Trophoblast cell (in vitro differentiated cells and primary cell): ENCODE data around the gene OR6Q1.

Experiments used
- DNase-seq, 2 donors: peaks; one replicate each; pipeline ENCODE4 v3.0.0-alpha.2; 2016
- H2AFZ ChIP-seq: 2 replicates; pipeline ENCODE4 v1.6.1; 2013; ENCODE audit warnings: low read length, moderate library complexity, mild to moderate bottlenecking; ENCODE audit not compliant: insufficient read depth, poor library complexity
- H2AK5ac ChIP-seq: 2 replicates; pipeline ENCODE4 v1.6.1; 2013; ENCODE audit warnings: mild to moderate bottlenecking, low read length
- H2BK120ac ChIP-seq: 2 replicates; pipeline ENCODE4 v1.6.1; 2013; ENCODE audit warnings: low read length, mild to moderate bottlenecking, moderate library complexity; ENCODE audit not compliant: insufficient read depth, poor library complexity
- H2BK12ac ChIP-seq: 2 replicates; pipeline ENCODE4 v1.6.1; 2013; ENCODE audit warnings: mild to moderate bottlenecking, low read length, moderate library complexity
- H2BK5ac ChIP-seq: 2 replicates; pipeline ENCODE4 v1.6.1; 2013; ENCODE audit warnings: low read length, low read depth, moderate library complexity, mild to moderate bottlenecking; ENCODE audit not compliant: poor library complexity
- H3K14ac ChIP-seq: 2 replicates; pipeline ENCODE4 v1.6.1; 2013; ENCODE audit warnings: mild to moderate bottlenecking, low read length
- H3K18ac ChIP-seq: 2 replicates; pipeline ENCODE4 v1.6.1; 2013; ENCODE audit warnings: mild to moderate bottlenecking, low read length
- H3K23ac ChIP-seq: 2 replicates; pipeline ENCODE4 v1.6.1; 2013; ENCODE audit warnings: low read length
- H3K27ac ChIP-seq: 2 replicates; pipeline ENCODE4 v1.5.1; 2013; ENCODE audit warnings: low read depth, mild to moderate bottlenecking, inconsistent platforms, low read length, moderate library complexity
- H3K27me3 ChIP-seq: 2 replicates; pipeline ENCODE4 v1.6.1; 2013; ENCODE audit warnings: inconsistent platforms, mild to moderate bottlenecking, low read length, moderate library complexity; ENCODE audit not compliant: insufficient read depth
- H3K36me3 ChIP-seq, 2 experiments: 1 replicate in 1 of 2; 2 replicates in 1 of 2; pipeline ENCODE4 v1.6.1; 2013; ENCODE audit warnings: low read length in 2 of 2, mild to moderate bottlenecking in 2 of 2, moderate library complexity in 1 of 2; ENCODE audit not compliant: insufficient read depth in 2 of 2, control insufficient read depth in 1 of 2
- H3K4ac ChIP-seq: 2 replicates; pipeline ENCODE4 v1.6.1; 2013; ENCODE audit warnings: low read depth, mild to moderate bottlenecking, low read length, moderate library complexity
- H3K4me1 ChIP-seq, 2 experiments: 1 replicate in 1 of 2; 2 replicates in 1 of 2; pipeline ENCODE4 v1.6.1; 2013; ENCODE audit warnings: low read length in 2 of 2, mild to moderate bottlenecking in 2 of 2, moderate library complexity in 1 of 2; ENCODE audit not compliant: insufficient read depth in 2 of 2, control insufficient read depth in 1 of 2
- H3K4me2 ChIP-seq: 2 replicates; pipeline ENCODE4 v1.6.1; 2013; ENCODE audit warnings: inconsistent platforms, mild to moderate bottlenecking, low read length, moderate library complexity
- H3K4me3 ChIP-seq: 2 replicates; pipeline ENCODE4 v1.5.1; 2013; ENCODE audit warnings: mild to moderate bottlenecking, low read depth, low read length, inconsistent platforms
- H3K79me1 ChIP-seq: one replicate; pipeline ENCODE4 v1.6.1; 2013; ENCODE audit warnings: low read length
- H3K79me2 ChIP-seq: 2 replicates; pipeline ENCODE4 v1.6.1; 2013; ENCODE audit warnings: low read length, mild to moderate bottlenecking; ENCODE audit not compliant: control insufficient read depth, insufficient read depth, poor library complexity
- H3K9ac ChIP-seq: 2 replicates; pipeline ENCODE4 v1.6.1; 2013; ENCODE audit warnings: mild to moderate bottlenecking, low read length
- H3K9me3 ChIP-seq: 2 replicates; pipeline ENCODE4 v1.6.1; 2013; ENCODE audit warnings: low read depth, mild to moderate bottlenecking, control low read depth, inconsistent platforms, low read length; ENCODE audit not compliant: insufficient read depth
- H4K12ac ChIP-seq: 2 replicates; pipeline ENCODE4 v1.6.1; 2013; ENCODE audit warnings: low read depth, mild to moderate bottlenecking, low read length, moderate library complexity
- H4K8ac ChIP-seq: 2 replicates; pipeline ENCODE4 v1.6.1; 2013; ENCODE audit warnings: low read depth, mild to moderate bottlenecking, low read length, moderate library complexity
- H4K91ac ChIP-seq: one replicate; pipeline ENCODE4 v1.6.1; 2013; ENCODE audit warnings: low read depth, mild to moderate bottlenecking, low read length, moderate library complexity
- WGBS: extraction: QIAGEN DNeasy Blood & Tissue Kit; methylation state at CpG from one replicate; pipeline ENCODE4 v1.1.7; 2013; ENCODE audit warnings: missing lambda C conversion rate; ENCODE audit not compliant: insufficient read length, insufficient coverage; ENCODE audit errors: extremely low coverage; 5-methylcytosine and 5-hydroxymethylcytosine counted together

The OR6Q1 gene

DNA sequence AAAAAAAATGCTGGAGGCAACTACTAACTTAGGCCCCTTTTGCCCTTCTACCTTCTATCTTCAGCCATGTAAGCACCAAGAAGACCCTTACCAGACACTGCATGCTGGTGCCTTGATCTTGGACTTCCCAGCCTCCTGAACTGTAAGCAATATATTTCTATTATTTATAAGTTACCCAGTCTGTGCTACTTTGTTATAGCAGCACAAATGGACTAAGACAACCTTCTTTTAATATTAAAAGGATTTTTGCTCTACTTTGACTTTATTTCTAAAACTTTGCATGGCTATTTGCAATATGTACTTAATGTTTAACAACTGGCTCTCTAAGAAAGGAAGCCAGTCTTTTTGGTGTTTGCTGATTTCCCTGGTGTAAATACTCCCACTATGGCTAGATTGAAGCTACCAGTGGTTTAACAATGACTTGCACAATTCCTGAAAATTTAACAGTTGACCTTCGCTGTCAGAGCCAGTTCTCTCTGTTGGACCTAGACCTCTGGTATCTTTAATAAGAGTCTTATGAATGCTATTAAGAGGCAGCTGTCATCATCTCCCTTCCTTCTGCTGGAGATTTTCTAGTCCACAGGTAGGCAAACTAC lies 25.2 kb downstream of the OR6Q1 start:
- Histone ChIP-seq H3K23ac (no peak overlapping the region), H4K8ac (no peak overlapping the region), H3K36me3 (no peaks in the 10 kb centered on the region), H4K12ac (no peak overlapping the region), H4K91ac (no peak overlapping the region), H2BK5ac (no peak overlapping the region), H3K18ac (no peak overlapping the region), H3K27ac (no peak overlapping the region), H2AFZ (no peak overlapping the region), H3K9ac (no peak overlapping the region), H3K9me3 (no peaks in the 10 kb centered on the region), H2AK5ac (no peak overlapping the region), H2BK12ac (no peak overlapping the region), H3K79me2 (peaks cover 2% of the 10 kb centered on the region), H2BK120ac (no peak overlapping the region), H3K79me1 (peaks cover 5% of the 10 kb centered on the region), H3K27me3 (no peaks in the 10 kb centered on the region), H3K4ac (no peak overlapping the region), H3K14ac (no peak overlapping the region), H3K4me1 (peaks cover 7 to 11% of the 10 kb centered on the region in 2 experiments), H3K4me2 (no peak overlapping the region), H3K4me3 (no peak overlapping the region)
- no peak for DNase-seq
- no CpG with 5 or more reads among the region's 1 CpG for WGBS

DNA sequence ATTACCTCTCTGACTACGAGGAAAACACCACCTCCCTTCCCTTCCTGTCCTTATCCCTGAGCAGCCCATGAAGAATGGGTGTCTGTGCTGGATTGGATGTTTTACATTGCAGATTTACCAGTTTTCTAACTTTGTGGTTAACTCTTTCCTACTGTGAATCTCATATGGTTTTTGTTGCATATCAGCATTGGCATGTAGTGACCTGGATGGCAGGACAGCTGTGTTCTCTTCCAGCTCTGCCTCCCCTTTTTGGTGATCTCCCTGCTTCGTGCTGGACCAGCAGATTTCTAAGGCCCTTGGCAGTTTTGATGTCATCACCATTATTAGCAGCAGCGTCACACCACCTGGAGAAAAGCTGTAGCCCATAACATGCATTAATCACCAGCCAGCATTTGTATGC lies 26.7 kb downstream of the OR6Q1 start:
- H3K27ac ChIP-seq = no peak overlapping the region
- no peak overlapping the region for H4K8ac ChIP-seq
- H3K9ac ChIP-seq = no peak overlapping the region
- H3K4me2 ChIP-seq = no peak overlapping the region
- peaks cover 7 to 11% of the 10 kb centered on the region in 2 experiments for H3K4me1 ChIP-seq
- no peak overlapping the region for H2BK12ac ChIP-seq
- no peak overlapping the region for H3K14ac ChIP-seq
- H3K4me3 ChIP-seq = no peak overlapping the region
- H2BK5ac ChIP-seq = no peak overlapping the region
- H3K27me3 ChIP-seq = no peaks in the 10 kb centered on the region
- no peak overlapping the region for H2BK120ac ChIP-seq
- no peak overlapping the region for H4K91ac ChIP-seq
- peaks cover 5% of the 10 kb centered on the region for H3K79me1 ChIP-seq
- H3K9me3 ChIP-seq = no peaks in the 10 kb centered on the region
- no peak overlapping the region for H2AFZ ChIP-seq
- no peak overlapping the region for H4K12ac ChIP-seq
- no peak overlapping the region for H3K23ac ChIP-seq
- H3K4ac ChIP-seq = no peak overlapping the region
- peaks cover 2% of the 10 kb centered on the region for H3K79me2 ChIP-seq
- no peak overlapping the region for H2AK5ac ChIP-seq
- peak; percentile 93 to 94 for DNase-seq
- H3K18ac ChIP-seq = no peak overlapping the region
- H3K36me3 ChIP-seq = no peaks in the 10 kb centered on the region
- no CpG with 5 or more reads among the region's 3 CpGs for WGBS

DNA sequence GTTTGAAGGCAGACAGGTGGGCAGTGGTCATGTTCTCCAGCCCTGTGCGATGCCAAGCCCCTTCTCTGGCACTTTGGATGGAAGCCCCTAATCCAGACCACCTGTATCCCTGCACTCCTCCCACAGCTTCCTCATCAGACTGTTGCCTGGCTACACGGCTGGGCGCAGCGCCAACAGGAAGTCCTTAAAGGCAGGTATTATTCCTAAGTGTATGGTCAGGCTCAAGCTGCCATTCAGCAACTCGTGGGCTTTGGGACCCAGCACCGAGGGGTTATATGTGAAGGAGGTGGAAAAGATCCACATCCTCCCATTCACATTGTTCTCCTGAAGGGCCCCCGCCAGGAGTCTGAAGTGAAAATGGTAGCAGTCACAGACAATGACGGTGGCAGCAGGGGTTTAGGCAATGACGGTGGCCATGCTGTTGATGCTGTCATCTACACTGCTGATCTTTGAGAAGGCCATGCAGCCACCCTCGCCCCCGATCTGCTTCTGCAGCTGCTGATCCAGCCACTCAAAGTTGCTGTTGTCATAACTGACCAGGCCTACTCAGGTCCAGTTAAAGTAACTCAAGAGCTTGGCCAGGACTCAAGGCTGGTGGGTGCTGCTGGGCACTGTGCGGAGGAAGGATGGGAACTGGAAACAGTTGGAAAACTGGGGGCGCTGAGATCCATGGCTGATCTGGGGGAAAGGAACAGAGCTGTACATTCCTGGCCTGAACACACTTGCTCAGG lies 27.7 kb downstream of the OR6Q1 start:
- H3K4me1 ChIP-seq = peaks cover 7 to 11% of the 10 kb centered on the region in 2 experiments
- peaks cover 5% of the 10 kb centered on the region for H3K79me1 ChIP-seq
- H3K27ac ChIP-seq = peak overlapping the region; percentile 29
- peak overlapping the region; percentile 36 for H3K18ac ChIP-seq
- H4K12ac ChIP-seq = peak overlapping the region; percentile 6
- no peak overlapping the region for H3K9ac ChIP-seq
- DNase-seq = no peak
- no peaks in the 10 kb centered on the region for H3K36me3 ChIP-seq
- peaks cover 2% of the 10 kb centered on the region for H3K79me2 ChIP-seq
- no peak overlapping the region for H3K4me2 ChIP-seq
- H3K4me3 ChIP-seq = no peak overlapping the region
- no peak overlapping the region for H3K23ac ChIP-seq
- peak overlapping the region; percentile 28 for H3K4ac ChIP-seq
- peak overlapping the region; percentile 83 for H4K91ac ChIP-seq
- H3K9me3 ChIP-seq = no peaks in the 10 kb centered on the region
- peak overlapping the region; percentile 18 for H3K14ac ChIP-seq
- peak overlapping the region; percentile 87 for H2BK12ac ChIP-seq
- H4K8ac ChIP-seq = peak overlapping the region; percentile 40
- H2AFZ ChIP-seq = peak overlapping the region; percentile 57
- H3K27me3 ChIP-seq = no peaks in the 10 kb centered on the region
- H2BK120ac ChIP-seq = peak overlapping the region; percentile 83
- no CpG with 5 or more reads among the region's 13 CpGs for WGBS
- peak overlapping the region; percentile 81 for H2AK5ac ChIP-seq
- H2BK5ac ChIP-seq = peak overlapping the region; percentile 52

DNA sequence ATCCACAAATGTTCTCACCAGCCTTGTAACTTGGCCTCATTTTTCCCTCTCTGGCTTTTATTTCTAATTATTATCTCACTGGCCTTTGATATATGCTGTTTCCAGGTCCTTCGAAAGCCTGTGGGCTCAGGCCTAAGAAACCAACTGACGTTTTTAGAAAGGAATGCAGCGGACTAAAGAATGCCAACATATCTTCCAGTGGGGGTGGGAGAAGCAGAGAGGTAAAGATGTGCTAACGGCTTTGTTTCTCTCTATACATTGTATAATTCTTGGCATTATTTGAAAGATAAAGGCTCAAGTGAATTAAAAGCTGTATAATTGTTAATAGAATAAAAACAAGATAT lies 28.2 kb downstream of the OR6Q1 start:
- Histone ChIP-seq H3K4me2 (no peak overlapping the region), H3K9ac (no peak overlapping the region), H3K79me2 (peaks cover 2% of the 10 kb centered on the region), H2AK5ac (peak overlapping the region; percentile 81), H3K27me3 (no peaks in the 10 kb centered on the region), H2AFZ (peak overlapping the region; percentile 57), H3K4ac (no peak overlapping the region), H3K18ac (no peak overlapping the region), H3K4me1 (peaks cover 7 to 11% of the 10 kb centered on the region in 2 experiments), H4K91ac (peak overlapping the region; percentile 83), H2BK12ac (peak overlapping the region; percentile 87), H3K36me3 (no peaks in the 10 kb centered on the region), H3K27ac (peak overlapping the region; percentile 29), H4K12ac (no peak overlapping the region), H3K79me1 (peaks cover 5% of the 10 kb centered on the region), H3K23ac (no peak overlapping the region), H2BK5ac (peak overlapping the region; percentile 52), H3K4me3 (no peak overlapping the region), H2BK120ac (peak overlapping the region; percentile 83), H3K14ac (peak overlapping the region; percentile 18), H4K8ac (peak overlapping the region; percentile 40), H3K9me3 (no peaks in the 10 kb centered on the region)
- WGBS = no CpG with 5 or more reads among the region's 4 CpGs
- DNase-seq = peak; percentile 65 to 92
